ENCODE data around the gene SNPH.

The SNPH gene

GRCh38 chr20:1287787-1288569 is 21.9 kb downstream of the SNPH start:
- DNase-seq, result no peak

DNA sequence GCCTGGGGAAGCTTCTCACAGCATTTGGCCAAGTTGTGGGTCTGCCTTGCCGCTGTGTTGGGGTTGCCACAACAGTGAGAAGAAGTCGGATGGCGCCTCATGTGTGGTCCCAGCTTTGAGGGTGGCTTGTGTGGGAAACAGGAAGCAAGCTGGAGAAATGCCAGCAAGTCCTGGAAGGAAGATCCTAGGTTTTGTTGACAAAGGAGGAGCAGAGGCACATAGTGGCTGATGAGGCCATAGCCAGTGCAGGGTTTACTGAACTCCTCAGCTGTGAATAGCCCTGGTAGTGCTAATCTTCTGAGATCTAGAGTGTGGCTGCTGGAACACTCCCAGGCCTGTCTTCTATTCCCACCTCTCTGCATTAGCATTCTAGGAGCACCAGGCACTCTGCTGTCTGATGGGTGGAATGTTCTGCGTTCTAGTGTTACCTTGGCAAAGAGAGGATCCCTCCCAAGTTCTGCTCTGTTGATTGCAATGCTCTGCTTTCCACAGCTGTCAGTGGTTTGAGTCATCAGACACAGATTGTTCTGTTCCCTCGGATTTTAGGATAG is 25.2 kb downstream of the SNPH start:
- no peak for DNase-seq

DNA sequence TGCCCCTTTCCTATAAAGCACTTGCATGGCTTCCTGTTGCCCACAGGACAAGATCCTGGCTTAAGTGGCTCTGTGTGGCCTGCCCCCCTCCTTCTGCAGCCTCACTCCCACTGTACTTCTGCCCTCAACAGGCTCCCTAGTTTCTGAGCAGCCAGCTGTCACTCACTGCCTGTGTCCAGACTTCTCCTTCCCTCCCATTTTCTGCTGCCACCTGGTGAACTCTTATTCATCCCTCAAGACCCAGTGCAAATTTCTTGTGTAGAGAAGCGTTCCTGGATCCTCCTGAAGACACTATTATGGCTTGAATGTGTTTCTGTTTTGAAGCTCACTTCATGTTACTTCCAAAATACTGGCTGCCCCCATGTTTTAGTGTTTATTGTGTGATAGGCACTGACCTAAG is 26.5 kb downstream of the SNPH start:
- no peak for DNase-seq

GRCh38 chr20:1293641-1294379 is 27.7 kb downstream of the SNPH start:
- no peak for DNase-seq

GRCh38 chr20:1294497-1294896 is 28.4 kb downstream of the SNPH start:
- no peak for DNase-seq

DNA sequence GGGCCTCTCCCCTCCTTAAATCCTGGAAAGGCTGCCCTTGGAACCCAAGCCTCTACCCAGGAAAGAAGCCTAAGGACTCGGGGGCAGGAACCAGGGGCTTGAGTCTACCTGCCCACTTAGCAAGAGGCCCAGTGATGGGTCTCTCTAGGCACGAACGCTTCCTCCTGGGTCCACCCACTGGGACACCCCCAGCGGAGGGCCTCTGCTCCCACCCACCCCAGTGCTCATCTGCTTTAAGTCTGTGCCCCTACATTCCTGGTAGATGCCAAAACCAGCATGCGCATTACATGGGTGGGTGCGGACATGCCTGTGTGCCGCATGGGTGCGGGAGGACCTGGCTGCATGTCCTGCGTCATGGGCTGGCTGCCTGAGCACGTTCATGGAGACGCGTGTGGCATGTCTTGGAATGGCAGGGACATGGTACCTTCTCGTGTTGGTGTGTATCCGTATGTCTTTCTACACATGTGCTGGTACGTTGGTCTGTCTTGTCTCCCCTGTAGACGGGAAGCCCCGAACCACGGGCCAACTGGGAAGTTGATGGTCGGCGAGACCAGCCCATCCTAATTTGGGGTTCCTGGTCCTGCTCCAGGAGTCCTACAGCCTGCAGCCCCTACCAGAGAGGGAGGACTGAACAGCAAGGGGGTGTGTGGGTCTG is 29.3 kb downstream of the SNPH start:
- DNase-seq, result no peak

- DNase-seq, result no peak
Measured at GRCh38 chr20:1296117-1296610, 30.1 kb downstream of the SNPH start.

- no peak for DNase-seq
Measured at GRCh38 chr20:1296922-1297321, 30.8 kb downstream of the SNPH start.

- no peak for DNase-seq
Measured at GRCh38 chr20:1297486-1297885, 31.4 kb downstream of the SNPH start.

DNA sequence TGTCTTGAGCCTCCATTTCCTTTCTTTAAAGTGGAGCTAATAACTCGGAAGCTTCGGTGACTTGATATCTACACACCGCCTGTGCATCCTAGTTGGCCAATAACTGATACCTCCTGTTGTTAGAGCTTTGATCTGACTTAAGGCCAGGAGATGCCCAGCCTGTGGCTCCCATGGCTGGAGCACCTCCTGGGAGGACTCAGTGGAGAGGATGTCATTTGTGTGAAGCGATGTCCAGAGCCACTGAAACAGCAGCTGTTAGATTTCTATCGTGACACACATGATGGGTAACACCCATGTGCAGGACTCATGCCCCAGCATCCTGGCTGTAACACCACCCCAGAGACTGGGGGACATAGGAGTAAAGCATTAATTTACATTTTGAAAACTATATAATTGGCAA is 32.1 kb downstream of the SNPH start:
- no peak for DNase-seq

GRCh38 chr20:1298888-1299511 is 32.9 kb downstream of the SNPH start:
- DNase-seq, result no peak

- no peak for DNase-seq
Measured at GRCh38 chr20:1299522-1299921, 33.4 kb downstream of the SNPH start.

DNA sequence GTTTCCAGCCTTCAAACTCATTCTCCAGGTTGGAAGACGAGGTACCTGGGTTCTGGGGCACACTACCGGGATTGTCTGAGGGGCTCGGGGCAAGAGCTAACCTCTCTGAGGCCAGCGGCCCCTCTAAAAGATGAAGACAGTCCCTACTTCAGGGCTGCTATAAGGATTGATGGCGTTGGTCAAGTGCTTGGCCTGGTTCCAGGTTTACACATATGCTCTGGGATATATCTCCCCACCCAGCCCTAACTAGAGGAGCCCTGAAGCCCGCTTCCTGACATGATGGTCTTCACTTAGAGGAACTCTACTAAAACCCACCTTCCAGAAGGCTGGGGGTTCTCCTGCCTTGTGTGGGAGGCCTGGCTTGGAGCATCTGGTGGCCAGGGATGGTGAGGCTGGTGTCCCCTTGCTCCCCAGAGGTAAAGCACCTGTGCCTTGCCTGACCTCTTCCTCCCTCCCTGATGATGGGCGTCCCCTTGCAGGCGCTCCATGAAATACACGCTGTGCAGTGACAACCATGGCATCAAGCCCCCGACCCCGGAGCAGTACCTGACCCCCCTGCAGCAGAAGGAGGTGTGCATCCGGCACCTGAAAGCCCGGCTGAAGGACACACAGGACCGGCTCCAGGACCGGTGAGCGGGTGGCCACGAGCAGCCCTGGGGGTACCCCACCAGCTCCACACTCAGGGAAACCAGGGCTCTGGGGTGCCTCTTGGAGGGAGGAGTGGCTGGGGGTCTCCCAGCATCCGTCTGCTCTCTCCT is 34.2 kb downstream of the SNPH start:
- no peak for DNase-seq

GRCh38 chr20:1301031-1301529 is 35.0 kb downstream of the SNPH start:
- no peak for DNase-seq

DNA sequence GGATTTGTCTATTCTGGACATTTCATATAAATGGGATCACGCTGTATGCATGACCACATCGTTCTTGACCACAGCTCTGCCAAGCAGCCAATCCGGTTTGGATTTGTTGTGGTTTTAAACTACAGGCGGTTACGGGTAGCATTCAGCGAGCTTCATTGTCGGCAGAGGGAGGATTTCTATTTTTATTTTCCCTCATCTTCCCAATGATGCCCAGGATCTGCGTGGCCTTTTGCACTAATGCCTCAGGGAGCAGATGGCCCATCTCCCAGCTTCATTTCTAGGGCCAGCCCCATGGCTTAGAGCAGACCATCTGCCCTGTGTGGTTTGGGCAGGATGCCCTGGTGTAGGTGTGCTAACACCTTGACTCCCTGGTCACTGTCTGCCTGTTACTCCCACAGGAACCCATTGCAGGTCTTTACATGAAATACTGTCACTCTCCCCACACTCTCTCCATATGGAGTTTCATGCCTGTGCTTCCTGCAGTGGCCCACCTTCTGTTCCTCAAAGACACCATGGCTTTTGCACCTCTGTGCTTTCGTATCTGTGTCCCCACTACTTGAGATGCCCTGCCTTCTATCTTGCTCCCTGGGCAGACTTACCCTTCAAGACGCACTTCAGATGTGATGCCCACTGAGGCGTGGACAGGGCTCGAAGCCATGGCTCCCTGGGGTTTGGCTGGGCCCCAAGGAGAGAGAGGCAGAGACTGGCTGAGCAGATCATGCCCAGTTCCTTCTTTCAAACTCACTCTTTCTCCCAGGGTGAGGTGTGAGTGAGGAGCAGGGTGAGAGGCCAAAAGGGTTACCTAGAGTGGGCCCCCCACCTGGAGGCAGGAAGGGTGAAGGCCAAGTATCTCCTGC is 36.8 kb downstream of the SNPH start:
- DNase-seq, result no peak

GRCh38 chr20:1304710-1305515 is 38.8 kb downstream of the SNPH start:
- no peak for DNase-seq

- no peak for DNase-seq
Measured at GRCh38 chr20:1305712-1306111, 39.6 kb downstream of the SNPH start.

DNA sequence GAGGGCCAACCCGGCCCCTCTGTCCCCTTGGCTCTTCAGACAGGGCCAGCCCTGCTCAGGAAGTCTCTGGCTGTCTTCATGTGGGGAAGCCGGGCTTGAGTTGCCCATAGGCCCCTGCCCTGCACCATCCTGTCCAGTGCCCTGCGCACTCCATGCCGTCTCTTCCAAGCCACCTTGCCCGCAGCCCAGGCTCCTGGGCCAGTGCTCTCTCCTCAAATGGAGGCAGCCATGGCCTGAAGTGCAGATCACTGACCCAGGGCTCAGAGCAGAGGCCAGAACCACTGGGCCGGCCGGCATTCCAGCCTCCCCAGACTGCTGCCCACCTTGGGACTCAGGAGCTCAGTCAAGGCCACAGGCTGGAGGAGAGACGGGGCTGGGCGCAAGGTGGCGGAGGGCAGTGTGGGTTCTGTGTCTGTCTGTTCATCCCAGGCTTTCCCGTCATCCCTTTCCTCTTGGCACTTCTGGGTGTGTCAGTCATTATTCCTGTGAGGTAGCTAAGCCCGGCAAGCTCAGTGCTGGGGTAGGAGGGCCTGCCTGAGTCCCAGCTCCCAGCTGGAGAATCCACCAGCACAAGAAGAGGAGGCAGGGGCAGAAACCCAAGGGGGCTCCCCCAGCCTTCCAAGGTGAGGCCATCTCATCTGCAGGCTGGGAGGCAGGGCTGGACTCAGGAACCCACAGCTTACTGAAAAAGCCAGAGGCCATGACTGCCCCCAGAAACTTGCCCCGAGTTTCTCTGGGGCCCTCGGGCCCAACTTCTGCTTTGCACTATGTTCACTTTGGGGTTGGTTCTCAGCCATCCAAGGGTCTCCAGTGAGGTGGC is 40.4 kb downstream of the SNPH start:
- no peak for DNase-seq

DNA sequence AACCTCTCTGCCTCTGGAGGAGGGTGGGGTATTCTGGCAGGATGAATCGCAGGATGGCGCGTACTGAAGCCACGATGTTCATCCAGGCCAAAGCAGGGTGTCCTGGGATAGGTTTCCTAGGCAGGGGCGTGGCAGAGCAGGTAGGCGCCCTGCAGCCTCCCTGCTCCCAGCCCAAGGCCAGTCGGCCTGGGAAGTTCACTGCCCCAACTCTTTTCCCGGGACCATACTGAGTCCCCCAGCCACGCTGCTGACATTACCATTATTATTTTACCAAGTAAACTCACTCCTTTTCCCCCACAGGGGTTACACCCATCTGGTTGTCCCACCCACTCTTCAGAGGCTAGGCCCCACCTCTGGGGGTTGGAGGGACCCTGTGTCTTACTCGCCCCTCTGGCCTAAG is 41.1 kb downstream of the SNPH start:
- no peak for DNase-seq

Data from retina (tissue), 1 donor.